ENCODE data around the gene CCDC47. TPM values are rescaled to one million over a fixed set of nuclear protein-coding genes. Genes with fewer than 3 reads are reported as not detected.

Gene CCDC47
- total and polyA plus RNA-seq, 2 of the 13 experiments (the other 11 are each of a cell fraction or from before 2014, with no cell fraction given) = 59.3 to 99.5 TPM

GRCh38 chr17:63774141-63774968 lies 958 bp upstream of the CCDC47 start, which contains the start of gene DDX42:
Gene DDX42 (plus strand): TSS chr17:63774170. CDS start chr17:63787050, 12,880 bp downstream.
- peak; percentile 52 for ATAC-seq
- Histone ChIP-seq H4K20me1 (ENCODE audit: insufficient read depth, low read length) (peaks cover 46% of the 10 kb centered on the region), H3K79me2 (ENCODE audit: insufficient read depth, low read length) (peaks cover 90% of the 10 kb centered on the region), H3K4me2 (ENCODE audit: low read depth, low read length) (peak within 1 kb of the TSS; percentile 94), H2AFZ (ENCODE audit: low read length) (peak within 1 kb of the TSS; percentile 57), H3K4me3 (replicated peaks in 1 of 3; ENCODE audit: insufficient read depth in 1 of 3, low read depth in 2 of 3, low read length in 3 of 3) (peak within 1 kb of the TSS; percentile 93 to 99 (median 94)), H3K27ac (ENCODE audit: extremely low read length, insufficient read depth, low read length) (peak within 1 kb of the TSS; percentile 100), H3K36me3 (replicated peaks in 1 of 2; ENCODE audit: control insufficient read depth in 1 of 2, insufficient read depth in 2 of 2, low read length in 2 of 2) (peaks cover 7 to 27% of the 10 kb centered on the region in 2 experiments; a peak in 4 of 5 replicates), H3K4me1 (ENCODE audit: insufficient read depth, low read length) (peaks cover 48% of the 10 kb centered on the region), H3K27me3 (ENCODE audit: control insufficient read depth in 1 of 2, insufficient read depth in 2 of 2, low read length in 2 of 2) (peaks cover 0 to 6% of the 10 kb centered on the region in 2 experiments; a peak in 1 of 5 replicates), H3K9ac (ENCODE audit: insufficient read depth, low read depth, low read length) (peak within 1 kb of the TSS; percentile 98), H3K9me3 (ENCODE audit: low read length) (no peaks in the 10 kb centered on the region)
- intact Hi-C loops (cut with micrococcal nuclease; ENCODE audit: unreplicated experiment) (loop anchor here (5.0 to 10.0 kb wide), 3 partner anchors 53 to 350 kb away; partner anchors contain the start of genes FTSJ3, PSMC5 and SMARCD2), in situ Hi-C loops (cut with HindIII; ENCODE audit: extremely low pct_ligation_motif_present, low pct_unique_long_range_greater_than_20kb) (no loop called here)
- whole genome bisulfite sequencing (ENCODE audit: low lambda C conversion rate) = 0% methylated on average over 43 of the region's 67 CpGs
- no peak for FAIRE-seq
- POLR2A ChIA-PET = interaction anchor here (1.0 to 5.0 kb wide), 31 partner anchors 9 to 732 kb away, joined by 3 to 77 read pairs (median 7); partner anchors contain the start of genes CEP95, DCAF7, DDX5 and FTSJ3
- CTCF ChIA-PET (ENCODE audit: low intra/inter-chr PET ratio, low total read pairs) = no interaction called here
- no TSS peak for BruUV-seq (replicated peaks)
- peak; percentile 64 for DNase-seq (ENCODE audit: low spot score)
- no peak for TF ChIP-seq HCFC1 (IDR thresholded peaks at IDR 0.05; ENCODE audit: low read depth, low read length)
- no peak for TF ChIP-seq ZUFSP (CRISPR knock-in tag; IDR thresholded peaks at IDR 0.05; ENCODE audit: borderline replicate concordance)
- no peak for TF ChIP-seq ATM (IDR thresholded peaks at IDR 0.05; ENCODE audit: borderline replicate concordance)
- no peak for TF ChIP-seq MED13 (CRISPR knock-in tag; IDR thresholded peaks at IDR 0.05)
- TF ChIP-seq SNAI1 (CRISPR knock-in tag; IDR thresholded peaks at IDR 0.05; ENCODE audit: borderline replicate concordance) = peak; percentile 13; the same call in 1 of the 2 replicates
- TF ChIP-seq ZNF83 (CRISPR knock-in tag; IDR thresholded peaks at IDR 0.05; ENCODE audit: borderline replicate concordance) = peak; percentile 78
- TF ChIP-seq RFX3 (CRISPR knock-in tag; IDR thresholded peaks at IDR 0.05) = no peak
- no peak for TF ChIP-seq MZF1 (CRISPR knock-in tag; IDR thresholded peaks at IDR 0.05; ENCODE audit: borderline replicate concordance)
- TF ChIP-seq KMT2A (CRISPR knock-in tag; IDR thresholded peaks at IDR 0.05) = 0 out of 2 replicates have a peak, but pooled peaks have one; percentile 63
- TF ChIP-seq POLR2AphosphoS5 (IDR thresholded peaks at IDR 0.05; ENCODE audit: low read depth, low read length) = no peak
- peak; percentile 86 for TF ChIP-seq MTERF4 (CRISPR knock-in tag; IDR thresholded peaks at IDR 0.05)
- TF ChIP-seq ARNT (IDR thresholded peaks at IDR 0.05) = no peak
- TF ChIP-seq ZNF329 (CRISPR knock-in tag; IDR thresholded peaks at IDR 0.05; ENCODE audit: low read depth) = peak; percentile 53; the same call in 1 of the 2 replicates
- no peak for TF ChIP-seq KMT2B (CRISPR knock-in tag; IDR thresholded peaks at IDR 0.05)
- TF ChIP-seq ZBTB2 (CRISPR knock-in tag; IDR thresholded peaks at IDR 0.05; ENCODE audit: low read depth) = peak; percentile 61; the same call in 1 of the 2 replicates
- TF ChIP-seq ZNF724P (CRISPR knock-in tag; IDR thresholded peaks at IDR 0.05; ENCODE audit: borderline replicate concordance) = 0 out of 2 replicates have a peak, but pooled peaks have one; percentile 36
- 0 out of 2 replicates have a peak, but pooled peaks have one; percentile 74 for TF ChIP-seq ZNF20 (CRISPR knock-in tag; IDR thresholded peaks at IDR 0.05)
- no peak for TF ChIP-seq ZNF34 (CRISPR knock-in tag; IDR thresholded peaks at IDR 0.05; ENCODE audit: borderline replicate concordance)
- no peak for TF ChIP-seq JARID2 (CRISPR knock-in tag; IDR thresholded peaks at IDR 0.05; ENCODE audit: insufficient replicate concordance)
- TF ChIP-seq ZNF256 (CRISPR knock-in tag; conservative IDR thresholded peaks at IDR 0.05) = 0 out of 2 replicates have a peak, but pooled peaks have one; percentile 49
